IPS-18a (cell line): ENCODE data around the gene PLCB4.

ENCODE experiments used
- H3K27ac ChIP-seq: one replicate; pipeline ENCODE4 v1.5.1; 2013; ENCODE audit warnings: low read length
- H3K27me3 ChIP-seq: one replicate; pipeline ENCODE4 v1.6.1; 2013; ENCODE audit warnings: mild to moderate bottlenecking, low read length; ENCODE audit not compliant: control insufficient read depth, insufficient read depth
- H3K36me3 ChIP-seq: one replicate; pipeline ENCODE4 v1.6.1; 2013; ENCODE audit warnings: low read depth, low read length; ENCODE audit not compliant: control insufficient read depth
- H3K4me1 ChIP-seq: one replicate; pipeline ENCODE4 v1.6.1; 2013; ENCODE audit warnings: low read depth, low read length; ENCODE audit not compliant: control insufficient read depth
- H3K4me3 ChIP-seq: one replicate; pipeline ENCODE4 v1.5.1; 2013; ENCODE audit warnings: low read length
- H3K9ac ChIP-seq: one replicate; pipeline ENCODE4 v1.6.1; 2013; ENCODE audit warnings: mild to moderate bottlenecking, low read length, moderate library complexity
- H3K9me3 ChIP-seq: one replicate; pipeline ENCODE4 v1.6.1; 2013; ENCODE audit warnings: low read depth, low read length; ENCODE audit not compliant: control insufficient read depth

Gene PLCB4

GRCh38 chr20:9476637-9477036, 407.8 kb downstream of the PLCB4 start:
- H3K9me3 ChIP-seq, result no peaks in the 10 kb centered on the region
- H3K36me3 ChIP-seq, result no peaks in the 10 kb centered on the region
- no peaks in the 10 kb centered on the region for H3K27me3 ChIP-seq
- H3K27ac ChIP-seq, result no peak overlapping the region
- H3K4me1 ChIP-seq, result no peaks in the 10 kb centered on the region
- H3K4me3 ChIP-seq, result no peak overlapping the region
- no peak overlapping the region for H3K9ac ChIP-seq

- Histone ChIP-seq H3K9me3 (no peaks in the 10 kb centered on the region), H3K36me3 (no peaks in the 10 kb centered on the region), H3K4me3 (no peak overlapping the region), H3K27me3 (no peaks in the 10 kb centered on the region), H3K9ac (no peak overlapping the region), H3K27ac (no peak overlapping the region), H3K4me1 (no peaks in the 10 kb centered on the region)
These were observed 409.9 kb downstream of the PLCB4 start for GRCh38 chr20:9478771-9479170.

- H3K27ac ChIP-seq, result no peak overlapping the region
- no peaks in the 10 kb centered on the region for H3K36me3 ChIP-seq
- no peak overlapping the region for H3K9ac ChIP-seq
- no peaks in the 10 kb centered on the region for H3K4me1 ChIP-seq
- no peaks in the 10 kb centered on the region for H3K27me3 ChIP-seq
- no peaks in the 10 kb centered on the region for H3K9me3 ChIP-seq
- H3K4me3 ChIP-seq, result no peak overlapping the region
These were observed 411.2 kb downstream of the PLCB4 start for GRCh38 chr20:9480066-9480465.

- Histone ChIP-seq H3K4me1 (no peaks in the 10 kb centered on the region), H3K4me3 (no peak overlapping the region), H3K9me3 (no peaks in the 10 kb centered on the region), H3K36me3 (no peaks in the 10 kb centered on the region), H3K27ac (no peak overlapping the region), H3K9ac (no peak overlapping the region), H3K27me3 (no peaks in the 10 kb centered on the region)
These were observed 413.3 kb downstream of the PLCB4 start for GRCh38 chr20:9482180-9482579.

GRCh38 chr20:9483131-9483530, 414.2 kb downstream of the PLCB4 start:
- no peaks in the 10 kb centered on the region for H3K36me3 ChIP-seq
- H3K27ac ChIP-seq, result no peak overlapping the region
- no peaks in the 10 kb centered on the region for H3K9me3 ChIP-seq
- H3K4me1 ChIP-seq, result no peaks in the 10 kb centered on the region
- H3K9ac ChIP-seq, result no peak overlapping the region
- no peak overlapping the region for H3K4me3 ChIP-seq
- H3K27me3 ChIP-seq, result no peaks in the 10 kb centered on the region

GRCh38 chr20:9485614-9486340, 416.9 kb downstream of the PLCB4 start:
- Histone ChIP-seq H3K4me1 (no peaks in the 10 kb centered on the region), H3K9me3 (no peaks in the 10 kb centered on the region), H3K27me3 (no peaks in the 10 kb centered on the region), H3K36me3 (no peaks in the 10 kb centered on the region), H3K27ac (no peak overlapping the region), H3K4me3 (no peak overlapping the region), H3K9ac (no peak overlapping the region)

GRCh38 chr20:9487231-9487630, 418.3 kb downstream of the PLCB4 start:
- Histone ChIP-seq H3K36me3 (no peaks in the 10 kb centered on the region), H3K4me3 (no peak overlapping the region), H3K27me3 (no peaks in the 10 kb centered on the region), H3K9ac (no peak overlapping the region), H3K4me1 (no peaks in the 10 kb centered on the region), H3K9me3 (no peaks in the 10 kb centered on the region), H3K27ac (no peak overlapping the region)

GRCh38 chr20:9488063-9488462, 419.2 kb downstream of the PLCB4 start:
- no peaks in the 10 kb centered on the region for H3K9me3 ChIP-seq
- H3K4me1 ChIP-seq, result no peaks in the 10 kb centered on the region
- H3K9ac ChIP-seq, result no peak overlapping the region
- no peak overlapping the region for H3K4me3 ChIP-seq
- H3K27ac ChIP-seq, result no peak overlapping the region
- H3K27me3 ChIP-seq, result no peaks in the 10 kb centered on the region
- no peaks in the 10 kb centered on the region for H3K36me3 ChIP-seq

GRCh38 chr20:9490161-9490560, 421.3 kb downstream of the PLCB4 start:
- Histone ChIP-seq H3K4me1 (no peaks in the 10 kb centered on the region), H3K9ac (no peak overlapping the region), H3K27ac (no peak overlapping the region), H3K4me3 (no peak overlapping the region), H3K9me3 (no peaks in the 10 kb centered on the region), H3K27me3 (no peaks in the 10 kb centered on the region), H3K36me3 (no peaks in the 10 kb centered on the region)

- no peaks in the 10 kb centered on the region for H3K36me3 ChIP-seq
- no peaks in the 10 kb centered on the region for H3K9me3 ChIP-seq
- H3K27me3 ChIP-seq, result no peaks in the 10 kb centered on the region
- no peak overlapping the region for H3K9ac ChIP-seq
- no peak overlapping the region for H3K27ac ChIP-seq
- H3K4me1 ChIP-seq, result no peaks in the 10 kb centered on the region
- no peak overlapping the region for H3K4me3 ChIP-seq
These were observed 421.7 kb downstream of the PLCB4 start for GRCh38 chr20:9490631-9491030.

GRCh38 chr20:9491324-9491723, 422.4 kb downstream of the PLCB4 start:
- Histone ChIP-seq H3K9me3 (no peaks in the 10 kb centered on the region), H3K36me3 (no peaks in the 10 kb centered on the region), H3K9ac (no peak overlapping the region), H3K4me3 (no peak overlapping the region), H3K4me1 (no peaks in the 10 kb centered on the region), H3K27ac (no peak overlapping the region), H3K27me3 (no peaks in the 10 kb centered on the region)

GRCh38 chr20:9492067-9492466, 423.2 kb downstream of the PLCB4 start:
- Histone ChIP-seq H3K27me3 (no peaks in the 10 kb centered on the region), H3K9me3 (no peaks in the 10 kb centered on the region), H3K36me3 (no peaks in the 10 kb centered on the region), H3K9ac (no peak overlapping the region), H3K4me3 (no peak overlapping the region), H3K4me1 (no peaks in the 10 kb centered on the region), H3K27ac (no peak overlapping the region)
